HG03571 (cell line): ENCODE results near the gene DNAJC28.
"Not testable (repeated sequence)": the region's sequence is repeated elsewhere in the genome, so short reads cannot be mapped to it uniquely, and the experiment has no call there.

Experiments used
- ATAC-seq: cut with Tn5 transposase; IDR thresholded peaks from one replicate; pipeline ENCODE4 v1.9.1; 2021; ENCODE audit not compliant: unreplicated experiment

DNAJC28 gene, protein sequence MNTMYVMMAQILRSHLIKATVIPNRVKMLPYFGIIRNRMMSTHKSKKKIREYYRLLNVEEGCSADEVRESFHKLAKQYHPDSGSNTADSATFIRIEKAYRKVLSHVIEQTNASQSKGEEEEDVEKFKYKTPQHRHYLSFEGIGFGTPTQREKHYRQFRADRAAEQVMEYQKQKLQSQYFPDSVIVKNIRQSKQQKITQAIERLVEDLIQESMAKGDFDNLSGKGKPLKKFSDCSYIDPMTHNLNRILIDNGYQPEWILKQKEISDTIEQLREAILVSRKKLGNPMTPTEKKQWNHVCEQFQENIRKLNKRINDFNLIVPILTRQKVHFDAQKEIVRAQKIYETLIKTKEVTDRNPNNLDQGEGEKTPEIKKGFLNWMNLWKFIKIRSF

DNA sequence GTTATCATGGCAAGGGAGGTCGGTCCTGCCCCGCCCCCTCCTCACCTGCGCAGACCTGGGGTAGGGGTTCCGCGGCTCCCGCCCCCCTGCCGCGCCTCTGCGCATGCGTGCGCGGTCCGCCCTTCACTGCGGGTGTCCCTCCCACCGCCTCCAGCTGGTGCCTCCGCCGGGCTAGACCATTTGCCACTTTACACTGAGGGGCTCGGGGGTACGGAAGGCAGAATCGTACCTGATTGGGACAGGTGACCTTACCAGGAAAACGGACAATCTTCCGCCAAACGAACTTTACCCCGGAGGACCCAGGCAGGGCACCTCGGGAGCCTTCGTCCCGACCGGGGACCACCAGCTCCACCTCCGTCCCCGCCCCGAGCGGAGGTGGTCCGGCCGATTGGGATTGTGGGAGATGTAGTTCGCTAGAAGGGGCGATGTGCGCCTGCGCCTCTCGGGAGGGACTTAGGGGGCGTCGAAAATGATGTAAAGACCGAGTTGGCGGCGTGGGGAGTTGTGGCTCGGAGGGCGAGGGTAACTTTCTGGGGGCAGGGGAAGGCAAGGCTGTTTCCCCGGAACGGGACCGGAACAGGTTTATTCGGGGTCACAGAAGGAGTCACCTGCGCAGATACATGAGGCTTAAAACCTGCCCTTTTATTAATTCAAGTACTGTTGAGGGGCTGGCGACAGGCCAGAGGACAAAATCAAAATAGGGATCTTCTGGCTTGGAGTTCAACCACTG is at the start of gene DNAJC28:
Gene DNAJC28, minus strand, starts transcription at position 344 of the 730 bp plus-strand sequence. CDS start 2,323 bp downstream, outside the sequence.
- peak; percentile 84 for ATAC-seq

DNA sequence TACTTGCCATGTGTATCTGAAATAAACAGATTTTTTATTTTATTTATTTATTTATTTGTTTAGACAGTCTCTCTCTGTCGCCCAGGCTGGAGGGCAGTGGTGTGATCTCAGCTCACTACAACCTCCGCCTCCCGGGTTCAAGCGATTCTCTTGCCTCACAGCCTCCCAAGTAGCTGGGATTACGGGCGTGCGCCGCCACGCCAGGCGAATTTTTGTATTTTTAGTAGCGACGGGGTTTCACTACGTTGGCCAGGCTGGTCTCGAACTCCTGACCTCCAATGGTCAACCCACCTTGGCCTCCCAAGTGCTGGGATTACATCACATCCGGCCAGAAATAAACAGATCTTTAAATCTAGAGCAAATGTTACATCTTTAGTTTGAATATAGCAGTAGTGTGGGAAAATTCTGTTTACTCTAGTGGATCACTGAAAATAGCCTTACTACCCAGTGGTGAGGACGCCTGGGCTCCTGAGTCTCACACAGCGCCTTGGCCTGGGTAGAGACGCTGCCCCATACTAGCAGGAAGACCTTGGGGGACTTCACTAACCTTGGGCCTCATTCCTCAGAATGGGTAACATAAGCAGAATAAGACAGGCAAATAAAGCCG is 49.7 kb upstream of the DNAJC28 start:
- ATAC-seq: no peak

DNA sequence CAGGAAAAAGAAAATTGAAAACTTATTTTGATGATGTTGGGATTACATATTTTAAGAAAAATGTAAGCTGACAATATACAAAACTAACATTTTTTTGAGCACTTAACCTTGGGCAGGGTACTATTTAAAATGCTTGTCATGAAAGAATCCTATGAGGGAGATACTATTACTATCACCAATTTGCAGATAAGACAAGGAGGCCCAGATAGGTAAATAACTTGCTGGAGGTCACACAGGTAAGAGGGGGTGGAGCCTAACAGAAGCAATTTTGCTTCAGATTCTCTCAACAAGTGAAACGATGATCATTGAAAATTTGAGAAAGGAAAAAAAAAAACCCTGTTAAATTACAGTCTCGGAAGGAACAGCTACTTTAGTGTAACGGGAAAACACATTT is 49.2 kb upstream of the DNAJC28 start:
- no peak for ATAC-seq

DNA sequence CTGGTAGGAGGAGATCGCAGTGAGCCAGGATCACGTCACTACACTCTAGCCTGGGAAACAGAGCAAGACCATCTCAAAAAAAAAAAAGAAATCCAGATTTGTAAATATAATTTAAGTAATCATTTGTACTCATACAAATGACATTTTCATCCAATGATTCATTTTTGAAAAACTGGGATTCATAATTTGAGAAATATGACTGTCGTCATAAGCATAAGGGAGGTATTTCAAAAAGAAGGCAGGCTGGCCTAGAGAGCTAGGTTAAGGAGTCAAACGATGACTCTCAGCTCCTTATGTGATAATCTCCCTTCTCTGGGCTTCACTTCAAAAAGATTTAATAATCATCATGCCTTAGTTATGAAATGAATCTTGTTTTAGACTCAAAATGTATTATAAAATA is 48.1 kb upstream of the DNAJC28 start:
- ATAC-seq: no peak

DNA sequence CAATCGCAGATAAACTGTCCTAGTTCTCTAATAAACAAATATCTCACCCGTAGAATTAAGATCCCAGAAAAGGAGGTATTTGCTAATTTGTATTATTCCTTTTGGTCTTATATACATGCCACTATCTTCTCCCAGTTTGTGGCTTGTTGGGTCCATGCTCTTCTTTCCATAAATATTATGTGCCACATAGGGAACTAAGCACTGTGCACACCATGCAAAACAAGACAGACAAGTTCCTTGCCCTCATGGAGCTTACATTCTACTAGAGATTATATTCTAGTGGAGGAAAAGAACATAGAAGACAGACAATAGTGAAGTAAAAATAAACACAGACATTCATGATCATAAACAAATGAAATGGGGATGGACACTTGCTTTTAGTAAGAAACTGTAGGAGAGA is 45.7 kb upstream of the DNAJC28 start:
- no peak for ATAC-seq

DNA sequence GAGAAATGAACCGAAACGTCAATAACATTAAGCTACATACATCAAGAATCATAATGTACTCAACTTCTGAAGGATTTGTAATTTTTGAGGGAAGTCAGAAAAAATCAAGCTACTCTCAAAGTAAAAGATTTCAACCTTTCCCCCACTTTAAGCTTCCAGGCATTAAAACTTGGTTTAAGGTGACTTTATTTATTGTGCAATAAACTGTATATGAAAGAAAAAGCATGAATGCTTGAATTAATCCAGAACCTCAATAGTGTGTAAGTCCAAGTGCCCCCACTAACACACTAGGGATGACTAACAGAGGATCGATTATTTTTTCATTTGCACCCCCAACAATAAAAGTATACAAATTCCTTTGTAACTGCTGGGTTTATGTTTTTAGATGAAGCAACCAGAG is 39.5 kb upstream of the DNAJC28 start:
- ATAC-seq: no peak

DNA sequence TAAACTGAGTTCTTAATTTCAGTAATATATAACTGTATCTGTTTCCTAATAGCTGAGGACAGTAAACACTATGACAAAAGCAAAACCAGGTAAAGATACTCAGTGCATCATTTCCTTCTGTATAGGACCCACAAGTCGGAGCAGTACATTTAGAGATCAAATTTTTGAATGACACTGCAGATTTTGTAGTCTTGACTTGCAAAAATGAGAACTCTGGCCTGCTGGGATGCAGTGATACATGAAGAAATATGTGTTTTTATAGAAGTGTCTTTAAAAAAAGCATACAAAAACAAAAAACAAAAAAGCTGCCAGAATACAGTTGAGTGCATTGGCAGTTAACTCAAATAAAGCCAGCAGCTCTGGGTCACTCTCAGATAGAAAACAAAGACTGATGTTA is 31.4 kb upstream of the DNAJC28 start:
- no peak for ATAC-seq

DNA sequence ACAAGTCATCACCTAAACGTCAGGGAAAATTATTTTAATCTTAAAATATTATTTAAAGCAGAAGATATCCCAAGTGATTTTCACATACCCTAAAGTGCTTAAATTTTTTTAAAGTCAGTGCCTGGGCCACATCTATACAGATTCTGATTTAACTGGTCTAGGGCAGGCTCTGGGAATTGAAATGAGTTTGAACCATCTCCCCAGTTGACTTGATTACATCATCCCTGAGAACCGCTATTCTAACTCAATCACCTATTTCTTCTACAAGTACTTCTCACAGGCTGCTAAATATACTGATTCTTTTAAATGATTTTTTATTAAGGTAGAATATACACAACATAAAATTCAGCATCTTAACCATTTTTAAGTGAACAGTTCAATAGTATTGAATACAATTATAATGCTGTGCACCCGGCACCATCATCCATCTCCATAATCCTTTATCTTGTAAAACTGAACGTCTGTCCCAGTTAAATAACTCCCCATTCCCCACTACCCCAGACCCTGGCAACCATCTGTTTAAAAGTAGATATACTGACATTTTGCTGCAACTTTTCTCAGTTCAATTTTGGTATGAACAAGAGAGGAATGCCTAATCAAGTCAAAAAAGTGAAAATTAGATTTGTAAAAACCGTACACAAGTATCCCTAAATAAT is 30.9 kb upstream of the DNAJC28 start:
- no peak for ATAC-seq

DNA sequence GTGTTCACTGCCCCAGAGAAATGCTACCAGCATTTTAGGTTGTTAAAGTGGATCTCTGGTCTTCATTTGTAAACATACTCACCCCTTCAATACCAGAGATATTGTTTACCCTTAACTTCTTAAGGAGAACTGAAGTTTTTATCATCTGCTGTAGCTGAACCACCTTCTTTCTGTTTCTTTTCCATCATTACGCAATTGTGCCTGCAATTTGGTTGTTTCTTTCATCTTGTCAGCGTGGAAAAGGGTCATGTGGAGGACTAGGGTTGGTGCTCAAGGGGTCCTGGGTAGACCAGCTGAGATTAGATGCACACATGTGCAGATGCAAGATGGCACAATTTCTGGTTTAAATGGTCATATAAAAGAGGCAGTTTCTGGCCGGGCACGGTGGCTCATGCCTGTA is 27.4 kb upstream of the DNAJC28 start:
- no peak for ATAC-seq

DNA sequence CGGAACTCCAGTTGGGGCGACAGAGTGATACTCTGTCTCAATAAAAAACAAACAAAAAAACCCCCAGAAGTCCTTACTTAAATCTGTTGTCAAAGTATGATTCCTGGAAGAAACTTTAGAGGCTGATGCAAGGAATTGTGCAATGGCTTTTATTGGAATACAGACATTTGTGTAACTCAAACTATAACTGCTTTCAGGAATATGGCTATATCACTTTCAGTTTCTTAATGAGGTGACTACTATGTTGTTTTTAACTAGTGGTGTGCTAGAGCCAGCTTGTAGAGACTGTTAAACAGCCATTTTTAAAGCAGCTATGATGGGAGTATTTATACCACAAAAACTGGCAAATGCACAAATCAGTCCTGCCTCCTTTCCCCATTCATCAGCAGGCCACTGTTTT is 22.7 kb upstream of the DNAJC28 start:
- ATAC-seq: no peak

DNA sequence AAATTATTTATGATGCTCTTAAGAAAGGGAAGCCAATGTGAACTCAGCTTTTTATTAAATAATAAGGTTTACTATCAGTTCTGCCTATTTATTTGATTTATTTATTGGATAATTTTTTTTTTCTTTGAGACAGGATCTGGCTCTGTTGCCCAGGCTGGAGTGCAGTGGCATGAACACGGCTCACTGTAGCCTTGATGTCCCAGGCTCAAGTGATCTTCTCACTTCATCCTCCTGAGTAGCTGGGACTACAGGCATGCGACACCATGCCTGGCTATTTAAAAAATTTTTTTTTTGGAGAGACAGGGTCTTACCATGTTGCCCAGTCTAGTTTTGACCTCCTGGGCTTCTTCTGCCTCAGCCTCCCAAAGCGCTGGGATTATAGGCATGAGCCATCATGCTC is 21.0 kb upstream of the DNAJC28 start:
- ATAC-seq: no peak

DNA sequence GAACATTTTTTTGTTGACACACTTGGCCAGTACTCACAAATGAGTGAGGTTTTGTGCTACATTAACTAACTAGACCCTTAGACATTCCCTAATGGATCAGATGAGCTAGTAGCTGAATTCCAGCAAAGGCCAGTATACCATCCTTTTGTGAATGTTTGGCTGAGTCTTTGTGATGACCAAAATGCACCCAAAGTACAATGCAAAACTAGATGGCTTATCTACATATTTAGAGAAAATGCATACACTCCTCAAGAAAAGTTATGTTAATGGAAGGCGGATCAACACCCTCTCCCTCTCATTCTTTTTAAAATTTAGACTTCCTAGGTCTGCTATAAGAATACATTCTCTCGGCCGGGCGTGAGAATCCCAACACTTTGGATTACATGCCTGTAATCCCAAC is 20.1 kb upstream of the DNAJC28 start:
- no peak for ATAC-seq

DNA sequence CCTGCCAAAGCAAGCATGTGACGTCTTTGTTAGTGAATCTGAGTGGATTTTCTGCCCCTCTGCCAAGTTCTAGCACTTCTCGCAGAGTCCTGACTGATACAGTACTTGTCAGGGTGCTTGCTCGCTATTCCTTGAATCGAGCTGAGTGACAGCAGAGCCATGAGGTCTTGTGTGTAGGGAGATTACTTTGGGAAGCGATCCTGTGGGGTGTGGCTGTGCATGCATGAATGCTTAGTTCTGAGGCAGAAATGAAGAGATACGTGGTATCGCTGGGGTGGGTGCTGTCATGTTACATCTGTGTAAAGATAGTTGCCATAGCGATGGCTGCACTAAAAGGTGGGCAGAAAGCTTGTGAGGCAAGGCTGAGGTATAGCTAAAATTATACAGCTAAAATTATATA is 19.3 kb upstream of the DNAJC28 start:
- no peak for ATAC-seq

DNA sequence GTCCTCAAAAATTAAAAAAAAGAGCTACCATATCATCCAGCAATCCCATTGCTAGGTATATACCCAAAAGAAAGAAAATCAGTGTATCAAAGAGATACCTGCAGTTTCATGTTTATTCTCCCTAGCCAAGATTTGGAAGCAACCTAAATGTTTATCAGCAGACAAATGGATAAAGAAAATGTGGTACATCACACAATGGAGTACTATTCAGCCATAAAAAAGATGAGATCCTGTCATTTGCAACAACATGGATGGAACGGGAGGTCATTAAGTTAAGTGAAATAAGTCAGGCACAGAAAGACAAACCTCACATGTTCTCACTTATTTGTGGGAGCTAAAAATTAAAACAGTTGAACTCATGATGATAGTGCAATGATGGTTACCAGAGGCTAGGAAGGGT is 15.5 kb upstream of the DNAJC28 start:
- not testable (repeated sequence) for ATAC-seq

DNA sequence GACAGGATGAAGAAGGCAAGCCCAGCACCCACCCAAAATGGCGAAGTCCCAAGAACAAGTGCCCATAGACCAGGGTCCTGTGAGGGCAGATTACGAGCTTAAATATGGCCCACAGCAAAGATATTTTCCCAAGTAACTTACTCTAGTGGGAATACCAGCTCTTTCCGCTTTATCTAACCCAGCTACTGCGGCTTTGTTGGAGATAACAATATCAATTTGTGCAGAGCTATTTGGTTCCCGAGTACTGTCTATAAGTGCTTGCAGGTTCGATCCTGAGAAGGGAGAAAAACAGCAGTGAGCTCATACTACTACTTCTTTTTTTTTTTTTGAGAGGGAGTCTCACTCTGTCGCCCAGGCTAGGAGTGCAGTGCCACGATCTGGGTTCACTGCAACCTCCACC is 14.3 kb upstream of the DNAJC28 start:
- no peak for ATAC-seq

DNA sequence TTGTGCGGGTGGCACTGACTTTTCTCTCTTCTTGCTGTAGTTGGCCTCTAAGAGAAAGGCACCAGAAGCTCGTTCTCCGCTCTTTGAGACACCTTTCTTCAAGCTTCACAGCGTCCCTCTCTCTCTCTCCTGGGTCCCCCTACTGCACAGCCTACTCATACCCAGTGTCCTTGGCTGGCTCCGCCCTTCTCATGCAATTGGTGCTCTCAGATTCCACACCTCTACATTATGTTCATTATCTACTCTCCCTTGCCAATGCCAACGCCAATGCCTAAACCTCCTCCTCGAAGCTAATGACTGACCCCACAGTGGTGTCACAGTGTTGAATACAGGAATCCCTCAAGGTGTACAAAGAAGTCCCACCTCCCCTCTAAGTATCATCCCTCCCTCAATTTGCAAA is 4.8 kb upstream of the DNAJC28 start:
- ATAC-seq: no peak

DNA sequence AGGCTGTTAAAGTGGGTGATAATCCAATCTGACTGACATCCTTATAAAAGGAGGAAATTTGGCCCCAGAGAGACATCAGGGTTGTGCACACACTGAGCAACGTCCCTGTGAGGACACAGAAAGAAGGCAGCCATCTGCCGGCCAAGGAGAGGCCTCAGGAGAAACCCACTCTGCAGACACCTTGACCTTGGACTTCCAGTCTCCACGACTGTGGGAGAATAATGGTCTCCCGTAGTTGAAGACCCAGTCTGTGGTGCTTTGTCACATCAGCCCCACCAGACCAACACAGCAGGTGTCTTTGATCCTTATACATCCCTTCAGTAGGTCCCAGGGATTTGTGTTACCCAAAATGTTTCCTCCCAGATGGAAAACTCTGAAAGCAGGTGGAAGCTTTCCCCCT is 4.2 kb upstream of the DNAJC28 start:
- no peak for ATAC-seq

DNA sequence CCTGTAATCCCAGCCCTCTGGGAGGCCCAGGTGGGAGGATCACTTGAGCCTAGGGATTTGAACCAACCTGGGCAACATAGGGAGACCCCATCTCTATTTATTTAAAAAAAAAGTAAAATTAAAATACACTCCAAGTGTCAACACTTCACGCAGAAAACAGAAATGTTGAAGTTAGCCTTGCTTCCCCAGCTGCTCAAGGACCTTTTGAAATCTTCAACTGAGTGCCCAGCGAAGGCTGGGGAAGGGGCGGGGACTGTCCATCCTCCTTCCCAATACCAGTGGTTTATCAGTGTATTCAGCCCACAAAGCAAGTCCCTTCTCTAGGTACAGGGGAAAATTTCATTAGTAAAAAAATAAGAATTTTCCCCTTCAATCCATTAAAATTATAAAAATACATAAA is 2.2 kb upstream of the DNAJC28 start:
- ATAC-seq: no peak

DNA sequence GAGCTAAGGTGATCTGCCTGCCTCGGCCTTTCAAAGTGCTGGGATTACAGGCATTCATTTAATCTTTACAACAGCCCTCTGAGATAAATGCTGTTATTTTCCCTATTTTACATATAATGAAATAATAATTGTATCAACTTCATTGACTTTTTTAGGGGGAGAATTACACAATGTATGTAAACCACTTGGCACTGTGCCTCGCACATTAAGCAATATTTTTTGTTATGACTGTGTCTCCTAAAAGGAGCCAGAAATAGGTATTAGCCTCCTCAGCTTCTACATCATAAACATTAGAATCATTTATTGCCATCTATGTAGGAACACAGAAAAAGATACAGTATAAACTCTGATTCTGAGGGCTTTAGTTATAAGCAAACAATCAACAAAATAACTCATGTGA is 1.1 kb upstream of the DNAJC28 start:
- no peak for ATAC-seq

DNA sequence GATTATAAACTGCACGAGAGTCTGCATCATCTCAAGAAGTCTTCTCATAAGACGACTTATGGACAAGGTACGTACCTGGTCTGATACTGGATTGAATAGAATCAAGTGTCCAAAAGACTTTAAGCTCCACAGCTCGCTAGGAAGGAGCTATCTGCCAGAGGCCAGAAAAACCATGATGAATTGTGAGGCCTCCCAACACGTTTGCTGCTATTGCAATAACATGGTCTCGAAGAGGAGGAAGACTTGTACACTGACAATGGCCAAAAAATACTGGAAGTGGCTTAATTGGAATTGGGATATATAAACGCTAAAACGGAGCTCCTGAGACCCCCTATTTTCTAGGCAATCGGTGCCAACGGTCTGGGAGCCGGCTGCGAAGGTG is 534 bp downstream of the DNAJC28 start:
- ATAC-seq: no peak

DNA sequence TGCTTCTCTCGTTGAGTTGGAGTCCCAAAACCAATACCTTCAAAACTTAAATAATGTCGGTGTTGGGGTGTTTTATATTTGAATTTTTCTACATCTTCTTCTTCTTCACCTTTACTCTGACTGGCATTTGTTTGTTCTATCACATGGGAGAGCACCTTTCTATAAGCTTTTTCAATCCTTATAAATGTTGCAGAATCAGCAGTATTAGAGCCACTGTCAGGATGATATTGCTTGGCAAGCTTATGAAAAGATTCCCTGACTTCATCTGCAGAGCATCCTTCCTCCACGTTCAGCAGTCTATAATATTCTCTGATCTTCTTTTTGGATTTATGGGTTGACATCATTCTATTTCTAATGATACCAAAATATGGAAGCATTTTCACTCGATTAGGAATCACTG is 2.6 kb downstream of the DNAJC28 start:
- no peak for ATAC-seq

DNA sequence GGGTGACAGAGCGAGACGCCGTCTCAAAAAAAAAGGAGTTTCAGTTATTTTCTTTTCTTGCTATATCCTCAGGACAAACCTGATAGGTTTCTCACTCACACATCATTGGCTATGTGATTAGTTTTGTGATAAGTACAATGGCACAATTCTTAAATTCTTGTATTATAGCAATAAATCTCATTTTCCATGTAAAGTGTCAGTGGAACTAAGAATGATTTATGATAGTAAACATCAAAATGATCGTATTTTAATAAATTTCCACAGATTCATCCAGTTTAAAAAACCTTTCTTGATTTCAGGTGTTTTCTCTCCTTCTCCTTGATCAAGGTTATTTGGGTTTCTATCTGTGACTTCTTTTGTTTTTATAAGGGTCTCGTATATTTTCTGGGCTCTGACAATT is 3.5 kb downstream of the DNAJC28 start:
- ATAC-seq: no peak
